ENCODE measurements around the gene MBD1. TPM values are rescaled to one million over a fixed set of nuclear protein-coding genes. Genes with fewer than 3 reads are reported as not detected.

Gene MBD1
- total and polyA plus RNA-seq, 10 of the 15 experiments (the other 5 are each of a cell fraction or from before 2014, with no cell fraction given): 8.4 to 97.7 (median 59.9) TPM

DNA sequence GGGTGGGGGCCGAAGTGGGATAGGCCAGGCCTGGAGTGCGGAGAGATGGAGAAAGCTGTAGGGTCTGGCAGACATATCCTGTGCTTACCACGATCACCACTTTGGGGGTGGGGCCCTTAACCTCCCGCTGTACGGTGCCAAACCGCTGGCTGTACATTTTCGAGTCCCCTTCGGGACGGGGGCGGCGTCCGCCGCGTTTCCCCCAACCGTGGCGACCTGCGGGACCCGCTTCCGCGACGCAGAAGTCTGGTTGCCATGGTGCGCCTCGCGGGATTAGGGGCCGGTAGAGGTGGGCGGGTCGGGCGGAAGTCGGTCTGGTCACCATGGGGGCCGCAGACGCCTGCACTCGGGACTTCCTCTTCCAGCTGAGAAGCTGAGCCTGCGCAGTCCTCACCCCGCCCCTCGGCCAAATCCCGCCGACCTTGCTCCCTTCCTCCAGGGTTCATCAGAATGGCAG, 15.0 kb downstream of the MBD1 start, which contains the start of gene CFAP53 (continued):
- peak; percentile 36; the same call in 1 of the 2 replicates for TF ChIP-seq HDGF (IDR thresholded peaks at IDR 0.05)
- TF ChIP-seq CBFB (IDR thresholded peaks at IDR 0.05; ENCODE audit: low read depth): peak; percentile 39; the same call in 1 of the 2 replicates
- peak in 1 of 2 experiments; percentile 83; a peak in 2 of 3 replicates for TF ChIP-seq EGR1 (IDR thresholded peaks at IDR 0.05; ENCODE audit: borderline replicate concordance in 1 of 2, low read depth in 2 of 2, low read length in 2 of 2)
- TF ChIP-seq, protein P1, sequence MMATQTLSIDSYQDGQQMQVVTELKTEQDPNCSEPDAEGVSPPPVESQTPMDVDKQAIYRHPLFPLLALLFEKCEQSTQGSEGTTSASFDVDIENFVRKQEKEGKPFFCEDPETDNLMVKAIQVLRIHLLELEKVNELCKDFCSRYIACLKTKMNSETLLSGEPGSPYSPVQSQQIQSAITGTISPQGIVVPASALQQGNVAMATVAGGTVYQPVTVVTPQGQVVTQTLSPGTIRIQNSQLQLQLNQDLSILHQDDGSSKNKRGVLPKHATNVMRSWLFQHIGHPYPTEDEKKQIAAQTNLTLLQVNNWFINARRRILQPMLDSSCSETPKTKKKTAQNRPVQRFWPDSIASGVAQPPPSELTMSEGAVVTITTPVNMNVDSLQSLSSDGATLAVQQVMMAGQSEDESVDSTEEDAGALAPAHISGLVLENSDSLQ (IDR thresholded peaks at IDR 0.05): no peak
- no peak for TF ChIP-seq IRF4 (IDR thresholded peaks at IDR 0.05; ENCODE audit: low read depth, low read length)
- no peak for TF ChIP-seq ASH2L (IDR thresholded peaks at IDR 0.05; ENCODE audit: borderline replicate concordance, low read depth)
- TF ChIP-seq PAX8 (IDR thresholded peaks at IDR 0.05): no peak
- TF ChIP-seq NFXL1 (IDR thresholded peaks at IDR 0.05; ENCODE audit: borderline replicate concordance): no peak
- TF ChIP-seq, protein P2, sequence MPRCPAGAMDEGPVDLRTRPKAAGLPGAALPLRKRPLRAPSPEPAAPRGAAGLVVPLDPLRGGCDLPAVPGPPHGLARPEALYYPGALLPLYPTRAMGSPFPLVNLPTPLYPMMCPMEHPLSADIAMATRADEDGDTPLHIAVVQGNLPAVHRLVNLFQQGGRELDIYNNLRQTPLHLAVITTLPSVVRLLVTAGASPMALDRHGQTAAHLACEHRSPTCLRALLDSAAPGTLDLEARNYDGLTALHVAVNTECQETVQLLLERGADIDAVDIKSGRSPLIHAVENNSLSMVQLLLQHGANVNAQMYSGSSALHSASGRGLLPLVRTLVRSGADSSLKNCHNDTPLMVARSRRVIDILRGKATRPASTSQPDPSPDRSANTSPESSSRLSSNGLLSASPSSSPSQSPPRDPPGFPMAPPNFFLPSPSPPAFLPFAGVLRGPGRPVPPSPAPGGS (IDR thresholded peaks at IDR 0.05; ENCODE audit: borderline replicate concordance, insufficient read depth, low read depth, low read length, poor library complexity, severe bottlenecking): peak; percentile 85
- no peak for TF ChIP-seq IKZF2 (IDR thresholded peaks at IDR 0.05)
- TF ChIP-seq BRCA1 (IDR thresholded peaks at IDR 0.05; ENCODE audit: low read depth, low read length): 0 out of 2 replicates have a peak, but pooled peaks have one; percentile 59
- TF ChIP-seq SRF (IDR thresholded peaks at IDR 0.05; ENCODE audit: low read depth in 2 of 2, low read length in 2 of 2): no peak
- no peak for TF ChIP-seq SMC3 (IDR thresholded peaks at IDR 0.05; ENCODE audit: borderline replicate concordance, low read length)
- TF ChIP-seq JUND (IDR thresholded peaks at IDR 0.05; ENCODE audit: low read depth, low read length): no peak
- TF ChIP-seq, protein P3, sequence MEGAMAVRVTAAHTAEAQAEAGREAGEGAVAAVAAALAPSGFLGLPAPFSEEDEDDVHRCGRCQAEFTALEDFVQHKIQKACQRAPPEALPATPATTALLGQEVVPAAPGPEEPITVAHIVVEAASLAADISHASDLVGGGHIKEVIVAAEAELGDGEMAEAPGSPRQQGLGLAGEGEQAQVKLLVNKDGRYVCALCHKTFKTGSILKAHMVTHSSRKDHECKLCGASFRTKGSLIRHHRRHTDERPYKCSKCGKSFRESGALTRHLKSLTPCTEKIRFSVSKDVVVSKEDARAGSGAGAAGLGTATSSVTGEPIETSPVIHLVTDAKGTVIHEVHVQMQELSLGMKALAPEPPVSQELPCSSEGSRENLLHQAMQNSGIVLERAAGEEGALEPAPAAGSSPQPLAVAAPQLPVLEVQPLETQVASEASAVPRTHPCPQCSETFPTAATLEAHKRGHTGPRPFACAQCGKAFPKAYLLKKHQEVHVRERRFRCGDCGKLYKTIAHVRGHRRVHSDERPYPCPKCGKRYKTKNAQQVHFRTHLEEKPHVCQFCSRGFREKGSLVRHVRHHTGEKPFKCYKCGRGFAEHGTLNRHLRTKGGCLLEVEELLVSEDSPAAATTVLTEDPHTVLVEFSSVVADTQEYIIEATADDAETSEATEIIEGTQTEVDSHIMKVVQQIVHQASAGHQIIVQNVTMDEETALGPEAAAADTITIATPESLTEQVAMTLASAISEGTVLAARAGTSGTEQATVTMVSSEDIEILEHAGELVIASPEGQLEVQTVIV (IDR thresholded peaks at IDR 0.05; ENCODE audit: borderline replicate concordance, partially characterized antibody): peak; percentile 30
- TF ChIP-seq, protein P4, sequence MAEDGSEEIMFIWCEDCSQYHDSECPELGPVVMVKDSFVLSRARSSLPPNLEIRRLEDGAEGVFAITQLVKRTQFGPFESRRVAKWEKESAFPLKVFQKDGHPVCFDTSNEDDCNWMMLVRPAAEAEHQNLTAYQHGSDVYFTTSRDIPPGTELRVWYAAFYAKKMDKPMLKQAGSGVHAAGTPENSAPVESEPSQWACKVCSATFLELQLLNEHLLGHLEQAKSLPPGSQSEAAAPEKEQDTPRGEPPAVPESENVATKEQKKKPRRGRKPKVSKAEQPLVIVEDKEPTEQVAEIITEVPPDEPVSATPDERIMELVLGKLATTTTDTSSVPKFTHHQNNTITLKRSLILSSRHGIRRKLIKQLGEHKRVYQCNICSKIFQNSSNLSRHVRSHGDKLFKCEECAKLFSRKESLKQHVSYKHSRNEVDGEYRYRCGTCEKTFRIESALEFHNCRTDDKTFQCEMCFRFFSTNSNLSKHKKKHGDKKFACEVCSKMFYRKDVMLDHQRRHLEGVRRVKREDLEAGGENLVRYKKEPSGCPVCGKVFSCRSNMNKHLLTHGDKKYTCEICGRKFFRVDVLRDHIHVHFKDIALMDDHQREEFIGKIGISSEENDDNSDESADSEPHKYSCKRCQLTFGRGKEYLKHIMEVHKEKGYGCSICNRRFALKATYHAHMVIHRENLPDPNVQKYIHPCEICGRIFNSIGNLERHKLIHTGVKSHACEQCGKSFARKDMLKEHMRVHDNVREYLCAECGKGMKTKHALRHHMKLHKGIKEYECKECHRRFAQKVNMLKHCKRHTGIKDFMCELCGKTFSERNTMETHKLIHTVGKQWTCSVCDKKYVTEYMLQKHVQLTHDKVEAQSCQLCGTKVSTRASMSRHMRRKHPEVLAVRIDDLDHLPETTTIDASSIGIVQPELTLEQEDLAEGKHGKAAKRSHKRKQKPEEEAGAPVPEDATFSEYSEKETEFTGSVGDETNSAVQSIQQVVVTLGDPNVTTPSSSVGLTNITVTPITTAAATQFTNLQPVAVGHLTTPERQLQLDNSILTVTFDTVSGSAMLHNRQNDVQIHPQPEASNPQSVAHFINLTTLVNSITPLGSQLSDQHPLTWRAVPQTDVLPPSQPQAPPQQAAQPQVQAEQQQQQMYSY (CRISPR knock-in tag; IDR thresholded peaks at IDR 0.05): no peak
- TF ChIP-seq SUZ12 (IDR thresholded peaks at IDR 0.05; ENCODE audit: unreplicated experiment): no peak
- no peak for TF ChIP-seq ESRRA (IDR thresholded peaks at IDR 0.05; ENCODE audit: low read length)
- TF ChIP-seq EZH2 (IDR thresholded peaks at IDR 0.05; ENCODE audit: borderline replicate concordance, control insufficient read depth, low read depth, low read length): no peak
- TF ChIP-seq, protein P5, sequence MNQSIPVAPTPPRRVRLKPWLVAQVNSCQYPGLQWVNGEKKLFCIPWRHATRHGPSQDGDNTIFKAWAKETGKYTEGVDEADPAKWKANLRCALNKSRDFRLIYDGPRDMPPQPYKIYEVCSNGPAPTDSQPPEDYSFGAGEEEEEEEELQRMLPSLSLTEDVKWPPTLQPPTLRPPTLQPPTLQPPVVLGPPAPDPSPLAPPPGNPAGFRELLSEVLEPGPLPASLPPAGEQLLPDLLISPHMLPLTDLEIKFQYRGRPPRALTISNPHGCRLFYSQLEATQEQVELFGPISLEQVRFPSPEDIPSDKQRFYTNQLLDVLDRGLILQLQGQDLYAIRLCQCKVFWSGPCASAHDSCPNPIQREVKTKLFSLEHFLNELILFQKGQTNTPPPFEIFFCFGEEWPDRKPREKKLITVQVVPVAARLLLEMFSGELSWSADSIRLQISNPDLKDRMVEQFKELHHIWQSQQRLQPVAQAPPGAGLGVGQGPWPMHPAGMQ (IDR thresholded peaks at IDR 0.05; ENCODE audit: borderline replicate concordance): no peak
- TF ChIP-seq SIX5 (IDR thresholded peaks at IDR 0.05; ENCODE audit: low read depth, low read length, severe bottlenecking): peak; percentile 33

Data from GM12878 (cell line).